ENCODE data around the gene LPIN3. TPM values are rescaled to one million over a fixed set of nuclear protein-coding genes. Genes with fewer than 3 reads are reported as not detected.

LPIN3 gene
- total and polyA plus RNA-seq, 2 of the 8 experiments (the other 6 are each of a cell fraction or from before 2014, with no cell fraction given) = 3.7 to 3.9 TPM

DNA sequence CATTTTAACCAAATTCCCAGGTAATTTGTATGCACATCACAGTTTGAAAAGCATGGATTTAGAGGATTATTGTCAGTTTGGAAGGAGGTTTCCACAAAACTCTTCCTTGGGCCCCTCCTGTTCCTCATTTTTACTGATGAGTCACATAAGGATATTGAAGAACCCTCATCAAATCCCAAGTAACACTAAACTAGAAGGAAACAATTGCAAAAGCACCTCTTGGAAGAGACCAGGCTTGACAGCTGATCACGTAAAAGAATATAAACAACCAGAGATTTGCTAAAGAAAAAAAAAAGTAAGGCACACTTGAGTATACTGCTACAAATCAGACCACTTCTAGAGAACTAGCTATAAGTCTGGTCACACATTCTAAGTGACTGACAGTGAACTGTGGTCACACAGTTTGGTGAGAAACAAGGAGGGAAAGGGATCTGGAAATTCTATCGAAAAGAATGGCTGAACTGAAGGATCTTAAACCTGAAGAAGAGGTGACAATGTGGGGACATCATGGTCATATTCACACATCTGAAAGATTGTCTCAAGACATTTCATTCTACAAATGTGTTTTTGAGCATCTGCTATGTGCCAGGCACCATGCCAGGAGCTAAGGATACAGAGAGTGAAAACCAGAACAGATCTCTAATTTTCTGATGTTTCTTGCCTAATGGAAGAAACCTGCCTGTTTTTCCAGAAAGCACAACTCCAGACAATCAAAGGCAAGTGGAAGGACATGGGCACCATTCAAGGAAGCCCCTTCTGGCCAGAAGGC lies 47.2 kb upstream of the LPIN3 start (continued):
- TF ChIP-seq, protein P1, sequence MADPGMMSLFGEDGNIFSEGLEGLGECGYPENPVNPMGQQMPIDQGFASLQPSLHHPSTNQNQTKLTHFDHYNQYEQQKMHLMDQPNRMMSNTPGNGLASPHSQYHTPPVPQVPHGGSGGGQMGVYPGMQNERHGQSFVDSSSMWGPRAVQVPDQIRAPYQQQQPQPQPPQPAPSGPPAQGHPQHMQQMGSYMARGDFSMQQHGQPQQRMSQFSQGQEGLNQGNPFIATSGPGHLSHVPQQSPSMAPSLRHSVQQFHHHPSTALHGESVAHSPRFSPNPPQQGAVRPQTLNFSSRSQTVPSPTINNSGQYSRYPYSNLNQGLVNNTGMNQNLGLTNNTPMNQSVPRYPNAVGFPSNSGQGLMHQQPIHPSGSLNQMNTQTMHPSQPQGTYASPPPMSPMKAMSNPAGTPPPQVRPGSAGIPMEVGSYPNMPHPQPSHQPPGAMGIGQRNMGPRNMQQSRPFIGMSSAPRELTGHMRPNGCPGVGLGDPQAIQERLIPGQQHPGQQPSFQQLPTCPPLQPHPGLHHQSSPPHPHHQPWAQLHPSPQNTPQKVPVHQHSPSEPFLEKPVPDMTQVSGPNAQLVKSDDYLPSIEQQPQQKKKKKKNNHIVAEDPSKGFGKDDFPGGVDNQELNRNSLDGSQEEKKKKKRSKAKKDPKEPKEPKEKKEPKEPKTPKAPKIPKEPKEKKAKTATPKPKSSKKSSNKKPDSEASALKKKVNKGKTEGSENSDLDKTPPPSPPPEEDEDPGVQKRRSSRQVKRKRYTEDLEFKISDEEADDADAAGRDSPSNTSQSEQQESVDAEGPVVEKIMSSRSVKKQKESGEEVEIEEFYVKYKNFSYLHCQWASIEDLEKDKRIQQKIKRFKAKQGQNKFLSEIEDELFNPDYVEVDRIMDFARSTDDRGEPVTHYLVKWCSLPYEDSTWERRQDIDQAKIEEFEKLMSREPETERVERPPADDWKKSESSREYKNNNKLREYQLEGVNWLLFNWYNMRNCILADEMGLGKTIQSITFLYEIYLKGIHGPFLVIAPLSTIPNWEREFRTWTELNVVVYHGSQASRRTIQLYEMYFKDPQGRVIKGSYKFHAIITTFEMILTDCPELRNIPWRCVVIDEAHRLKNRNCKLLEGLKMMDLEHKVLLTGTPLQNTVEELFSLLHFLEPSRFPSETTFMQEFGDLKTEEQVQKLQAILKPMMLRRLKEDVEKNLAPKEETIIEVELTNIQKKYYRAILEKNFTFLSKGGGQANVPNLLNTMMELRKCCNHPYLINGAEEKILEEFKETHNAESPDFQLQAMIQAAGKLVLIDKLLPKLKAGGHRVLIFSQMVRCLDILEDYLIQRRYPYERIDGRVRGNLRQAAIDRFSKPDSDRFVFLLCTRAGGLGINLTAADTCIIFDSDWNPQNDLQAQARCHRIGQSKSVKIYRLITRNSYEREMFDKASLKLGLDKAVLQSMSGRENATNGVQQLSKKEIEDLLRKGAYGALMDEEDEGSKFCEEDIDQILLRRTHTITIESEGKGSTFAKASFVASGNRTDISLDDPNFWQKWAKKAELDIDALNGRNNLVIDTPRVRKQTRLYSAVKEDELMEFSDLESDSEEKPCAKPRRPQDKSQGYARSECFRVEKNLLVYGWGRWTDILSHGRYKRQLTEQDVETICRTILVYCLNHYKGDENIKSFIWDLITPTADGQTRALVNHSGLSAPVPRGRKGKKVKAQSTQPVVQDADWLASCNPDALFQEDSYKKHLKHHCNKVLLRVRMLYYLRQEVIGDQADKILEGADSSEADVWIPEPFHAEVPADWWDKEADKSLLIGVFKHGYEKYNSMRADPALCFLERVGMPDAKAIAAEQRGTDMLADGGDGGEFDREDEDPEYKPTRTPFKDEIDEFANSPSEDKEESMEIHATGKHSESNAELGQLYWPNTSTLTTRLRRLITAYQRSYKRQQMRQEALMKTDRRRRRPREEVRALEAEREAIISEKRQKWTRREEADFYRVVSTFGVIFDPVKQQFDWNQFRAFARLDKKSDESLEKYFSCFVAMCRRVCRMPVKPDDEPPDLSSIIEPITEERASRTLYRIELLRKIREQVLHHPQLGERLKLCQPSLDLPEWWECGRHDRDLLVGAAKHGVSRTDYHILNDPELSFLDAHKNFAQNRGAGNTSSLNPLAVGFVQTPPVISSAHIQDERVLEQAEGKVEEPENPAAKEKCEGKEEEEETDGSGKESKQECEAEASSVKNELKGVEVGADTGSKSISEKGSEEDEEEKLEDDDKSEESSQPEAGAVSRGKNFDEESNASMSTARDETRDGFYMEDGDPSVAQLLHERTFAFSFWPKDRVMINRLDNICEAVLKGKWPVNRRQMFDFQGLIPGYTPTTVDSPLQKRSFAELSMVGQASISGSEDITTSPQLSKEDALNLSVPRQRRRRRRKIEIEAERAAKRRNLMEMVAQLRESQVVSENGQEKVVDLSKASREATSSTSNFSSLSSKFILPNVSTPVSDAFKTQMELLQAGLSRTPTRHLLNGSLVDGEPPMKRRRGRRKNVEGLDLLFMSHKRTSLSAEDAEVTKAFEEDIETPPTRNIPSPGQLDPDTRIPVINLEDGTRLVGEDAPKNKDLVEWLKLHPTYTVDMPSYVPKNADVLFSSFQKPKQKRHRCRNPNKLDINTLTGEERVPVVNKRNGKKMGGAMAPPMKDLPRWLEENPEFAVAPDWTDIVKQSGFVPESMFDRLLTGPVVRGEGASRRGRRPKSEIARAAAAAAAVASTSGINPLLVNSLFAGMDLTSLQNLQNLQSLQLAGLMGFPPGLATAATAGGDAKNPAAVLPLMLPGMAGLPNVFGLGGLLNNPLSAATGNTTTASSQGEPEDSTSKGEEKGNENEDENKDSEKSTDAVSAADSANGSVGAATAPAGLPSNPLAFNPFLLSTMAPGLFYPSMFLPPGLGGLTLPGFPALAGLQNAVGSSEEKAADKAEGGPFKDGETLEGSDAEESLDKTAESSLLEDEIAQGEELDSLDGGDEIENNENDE (IDR thresholded peaks at IDR 0.05; ENCODE audit: insufficient replicate concordance, low read length) = no peak

All from H1 (cell line).